ENCODE measurements around the gene SLC22A13. TPM values are rescaled to one million over a fixed set of nuclear protein-coding genes. Genes with fewer than 3 reads are reported as not detected.

SLC22A13 gene
- total and polyA plus RNA-seq, 2 of the 4 experiments (the other 2 are of a cell fraction) = under 0.01 to 0.22 TPM

DNA sequence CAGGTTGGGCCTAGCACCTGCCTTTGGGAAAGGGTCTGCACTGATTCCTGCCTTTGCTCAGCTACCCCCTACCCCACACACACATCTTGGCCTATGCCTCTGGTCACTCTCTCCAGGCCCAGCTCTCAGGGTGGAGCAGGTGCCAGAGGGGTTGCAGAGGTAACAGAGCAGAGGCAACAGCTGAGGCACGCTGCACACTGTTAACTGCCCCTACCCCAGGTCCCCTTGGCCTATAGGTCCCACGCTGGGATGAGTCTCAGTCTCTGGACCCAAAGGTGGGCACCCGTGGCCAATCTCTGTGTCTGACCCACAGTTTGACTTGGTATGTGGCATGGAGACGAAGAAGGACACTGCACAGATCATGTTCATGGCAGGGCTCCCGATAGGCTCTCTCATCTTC lies 41.3 kb downstream of the SLC22A13 start:
- Histone ChIP-seq H4K91ac (ENCODE audit: insufficient read depth, low read depth, low read length) (no peak overlapping the region), H3K36me3 (ENCODE audit: control insufficient read depth, insufficient read depth, low read length) (no peaks in the 10 kb centered on the region), H2AK9ac (replicated peaks; ENCODE audit: low read depth, low read length, poor library complexity) (peak overlapping the region; percentile 42), H2BK5ac (ENCODE audit: low read depth, low read length, poor library complexity, severe bottlenecking) (no peak overlapping the region), H2BK120ac (ENCODE audit: low read depth, low read length) (no peak overlapping the region), H3K4ac (ENCODE audit: low read depth, low read length) (no peak overlapping the region), H3K4me3 (ENCODE audit: insufficient read depth, low read depth, low read length) (no peak overlapping the region), H3K14ac (replicated peaks; ENCODE audit: low read depth, low read length) (no peak overlapping the region), H3K79me1 (ENCODE audit: low read depth in 1 of 2, low read length in 2 of 2) (no peaks in the 10 kb centered on the region), H3K4me1 (ENCODE audit: control insufficient read depth, insufficient read depth, low read length) (no peaks in the 10 kb centered on the region), H2BK20ac (ENCODE audit: low read depth, low read length) (no peak overlapping the region), H3K56ac (ENCODE audit: extremely low read depth, insufficient read depth, low read length) (no peak overlapping the region), H3K9ac (ENCODE audit: low read depth, low read length) (no peak overlapping the region), H3K18ac (ENCODE audit: low read depth, low read length) (no peak overlapping the region), H4K5ac (ENCODE audit: low read depth, low read length) (no peak overlapping the region), H3K9me1 (ENCODE audit: insufficient read depth, low read length) (no peaks in the 10 kb centered on the region), H3K27me3 (ENCODE audit: control insufficient read depth, insufficient read depth, low read length) (peaks cover 25% of the 10 kb centered on the region), H3K4me2 (ENCODE audit: low read depth, low read length) (no peak overlapping the region), H2AK5ac (ENCODE audit: low read depth, low read length) (no peak overlapping the region), H2BK15ac (ENCODE audit: low read depth, low read length) (no peak overlapping the region), H4K8ac (ENCODE audit: low read depth in 2 of 2, low read length in 2 of 2) (no peak overlapping the region), H4K20me1 (ENCODE audit: insufficient read depth, low read length) (no peaks in the 10 kb centered on the region), H3K27ac (ENCODE audit: insufficient read depth, low read length) (no peak overlapping the region), H3K9me3 (ENCODE audit: control insufficient read depth, insufficient read depth, low read length) (no peaks in the 10 kb centered on the region), H2AFZ (replicated peaks; ENCODE audit: low read length, poor library complexity) (peak overlapping the region; percentile 67), H3K23ac (ENCODE audit: low read depth, low read length) (no peak overlapping the region)
- BruUV-seq (replicated peaks) = no TSS peak
- in situ Hi-C loops (cut with MboI; ENCODE audit: low sequenced_read_pairs) (no loop called here), intact Hi-C loops (cut with micrococcal nuclease) (no loop called here), dilution Hi-C loops (cut with HindIII; ENCODE audit: low sequenced_read_pairs, unreplicated experiment) (no loop called here)
- TF ChIP-seq, protein P1, sequence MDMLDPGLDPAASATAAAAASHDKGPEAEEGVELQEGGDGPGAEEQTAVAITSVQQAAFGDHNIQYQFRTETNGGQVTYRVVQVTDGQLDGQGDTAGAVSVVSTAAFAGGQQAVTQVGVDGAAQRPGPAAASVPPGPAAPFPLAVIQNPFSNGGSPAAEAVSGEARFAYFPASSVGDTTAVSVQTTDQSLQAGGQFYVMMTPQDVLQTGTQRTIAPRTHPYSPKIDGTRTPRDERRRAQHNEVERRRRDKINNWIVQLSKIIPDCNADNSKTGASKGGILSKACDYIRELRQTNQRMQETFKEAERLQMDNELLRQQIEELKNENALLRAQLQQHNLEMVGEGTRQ (IDR thresholded peaks at IDR 0.05; ENCODE audit: low read depth, low read length) = no peak
- TF ChIP-seq SMC3 (IDR thresholded peaks at IDR 0.05; ENCODE audit: low read depth, low read length) (no peak), BHLHE40 (IDR thresholded peaks at IDR 0.05; ENCODE audit: low read depth, low read length) (no peak), RCOR1 (IDR thresholded peaks at IDR 0.05; ENCODE audit: insufficient replicate concordance, low read length) (no peak), RAD21 (IDR thresholded peaks at IDR 0.05; ENCODE audit: low read length) (no peak), POLR2A (IDR thresholded peaks at IDR 0.05; ENCODE audit: low read depth, low read length) (no peak), CEBPB (IDR thresholded peaks at IDR 0.05; ENCODE audit: low read depth, low read length) (no peak), CHD1 (IDR thresholded peaks at IDR 0.05; ENCODE audit: low read depth, low read length) (no peak)
- TF ChIP-seq, protein P2, sequence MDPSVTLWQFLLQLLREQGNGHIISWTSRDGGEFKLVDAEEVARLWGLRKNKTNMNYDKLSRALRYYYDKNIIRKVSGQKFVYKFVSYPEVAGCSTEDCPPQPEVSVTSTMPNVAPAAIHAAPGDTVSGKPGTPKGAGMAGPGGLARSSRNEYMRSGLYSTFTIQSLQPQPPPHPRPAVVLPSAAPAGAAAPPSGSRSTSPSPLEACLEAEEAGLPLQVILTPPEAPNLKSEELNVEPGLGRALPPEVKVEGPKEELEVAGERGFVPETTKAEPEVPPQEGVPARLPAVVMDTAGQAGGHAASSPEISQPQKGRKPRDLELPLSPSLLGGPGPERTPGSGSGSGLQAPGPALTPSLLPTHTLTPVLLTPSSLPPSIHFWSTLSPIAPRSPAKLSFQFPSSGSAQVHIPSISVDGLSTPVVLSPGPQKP (IDR thresholded peaks at IDR 0.05; ENCODE audit: borderline replicate concordance, low read depth, low read length) = no peak
- POLR2A ChIA-PET (ENCODE audit: unreplicated experiment) = no interaction called here
- WGBS, 2 experiments (ENCODE audit: extremely low coverage in 2 of 2, insufficient read length in 1 of 2) = no CpG with 5 or more reads among the region's 5 CpGs
- ATAC-seq (ENCODE audit: low read depth) = no peak
- CTCF ChIA-PET = no interaction called here
- DNase-seq = no peak

Measured in IMR-90 (cell line).